Limb (tissue), 2 donors: ENCODE data around the gene HECTD4.
"Not testable (repeated sequence)": the region's sequence is repeated elsewhere in the genome, so short reads cannot be mapped to it uniquely, and the experiment has no call there.

Source experiments
- DNase-seq, 2 donors: peaks; one replicate each; pipeline ENCODE4 v3.0.0-alpha.2; 2016; ENCODE audit errors: extremely low spot score in 2 of 2

The HECTD4 gene, protein sequence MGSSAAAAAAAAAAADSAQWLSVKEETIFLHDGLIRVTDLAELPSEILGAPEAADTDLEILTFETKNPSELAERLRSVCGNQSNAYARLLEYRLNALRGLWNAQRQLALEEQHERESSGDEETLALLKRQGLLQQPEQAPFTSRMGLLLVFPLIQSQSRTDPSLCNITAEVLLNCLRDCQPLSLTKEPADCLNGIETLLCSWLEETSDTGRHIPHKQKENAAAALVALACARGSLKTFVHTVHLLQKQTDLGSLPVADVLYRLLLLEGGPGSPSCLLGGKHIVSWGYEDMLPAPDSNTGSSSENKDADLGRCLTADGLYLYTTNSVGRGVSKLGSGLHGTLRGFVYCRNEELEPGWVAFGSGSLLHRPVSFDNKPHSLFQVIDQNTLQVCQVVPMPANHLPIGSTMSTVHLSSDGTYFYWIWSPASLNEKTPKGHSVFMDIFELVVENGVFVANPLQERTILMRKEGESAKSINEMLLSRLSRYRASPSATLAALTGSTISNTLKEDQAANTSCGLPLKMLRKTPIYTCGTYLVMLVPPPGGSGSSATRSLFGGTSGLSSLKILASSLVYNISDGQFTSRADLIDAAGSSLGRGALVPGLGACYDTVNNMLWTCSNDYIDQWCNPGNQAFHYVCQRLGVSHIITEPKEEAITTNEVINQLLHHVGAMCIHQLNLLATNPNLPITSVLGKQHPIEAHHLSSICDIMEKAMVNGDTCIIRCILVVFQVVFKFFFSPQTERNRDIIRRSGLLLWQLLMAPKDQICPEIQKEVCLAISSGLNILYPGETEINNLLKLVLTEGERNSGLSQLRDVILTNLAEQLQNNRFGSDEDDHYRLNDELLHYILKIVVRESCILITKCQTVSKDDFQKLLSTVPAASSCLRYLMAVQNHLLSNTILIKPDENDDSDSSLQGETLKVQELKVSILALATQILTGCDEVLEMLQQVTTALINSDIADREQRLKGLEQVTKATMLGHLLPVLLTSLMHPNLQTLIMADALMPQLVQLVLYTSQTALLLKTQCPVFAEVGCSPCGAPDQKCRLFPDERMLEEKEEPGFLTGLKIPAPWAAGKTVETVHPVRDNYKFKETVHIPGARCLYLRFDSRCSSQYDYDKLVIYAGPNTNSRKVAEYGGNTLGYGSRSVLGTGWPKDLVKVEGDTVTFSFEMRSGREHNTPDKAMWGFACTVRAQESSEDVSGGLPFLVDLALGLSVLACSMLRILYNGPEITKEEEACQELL (N-terminal part only)

DNA sequence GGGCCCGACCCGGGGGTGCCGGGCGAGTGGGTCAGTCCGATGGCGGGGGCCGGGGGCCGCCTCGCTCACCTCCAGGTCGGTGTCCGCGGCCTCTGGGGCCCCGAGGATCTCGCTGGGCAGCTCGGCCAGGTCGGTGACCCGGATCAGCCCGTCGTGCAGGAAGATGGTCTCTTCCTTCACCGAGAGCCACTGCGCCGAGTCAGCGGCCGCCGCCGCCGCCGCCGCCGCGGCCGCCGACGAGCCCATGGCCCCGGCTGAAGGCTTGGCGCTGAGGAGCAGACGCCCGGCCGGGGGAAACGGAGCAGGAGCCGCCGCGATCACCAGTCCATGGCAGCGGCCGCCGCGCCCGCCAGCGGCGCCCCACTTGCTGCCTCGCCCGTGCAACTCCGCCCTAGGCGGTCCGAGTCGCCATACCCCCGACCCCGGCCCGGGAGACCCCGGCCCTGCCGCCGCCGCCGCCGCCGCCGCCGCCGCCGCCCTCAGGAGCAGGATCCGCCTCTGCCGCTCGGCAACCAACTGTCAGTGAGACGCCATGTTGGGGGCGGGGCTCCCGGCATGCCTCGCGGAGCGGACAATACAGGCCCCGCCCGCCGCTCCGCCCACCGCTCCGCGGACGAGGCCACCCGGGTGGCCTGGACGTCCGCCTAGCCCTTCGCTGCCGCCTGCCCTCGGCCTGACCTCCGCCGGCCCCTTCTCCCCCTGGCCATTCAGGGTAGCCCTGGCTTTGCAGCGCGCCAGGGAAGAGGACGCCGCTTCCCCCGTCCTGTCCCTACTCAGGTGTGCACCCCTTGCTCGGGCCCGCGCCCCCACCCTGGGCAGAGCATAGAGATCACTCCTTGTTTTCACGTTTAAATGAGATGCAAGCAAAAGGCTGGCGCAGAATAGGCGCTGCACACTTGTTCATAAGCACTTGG is at the start of gene HECTD4:
TSS of gene HECTD4 (minus strand) at position 549 of the 914 bp plus-strand sequence. CDS start at position 246, 303 bp downstream.
- DNase-seq, result peak; percentile 94 to 95

DNA sequence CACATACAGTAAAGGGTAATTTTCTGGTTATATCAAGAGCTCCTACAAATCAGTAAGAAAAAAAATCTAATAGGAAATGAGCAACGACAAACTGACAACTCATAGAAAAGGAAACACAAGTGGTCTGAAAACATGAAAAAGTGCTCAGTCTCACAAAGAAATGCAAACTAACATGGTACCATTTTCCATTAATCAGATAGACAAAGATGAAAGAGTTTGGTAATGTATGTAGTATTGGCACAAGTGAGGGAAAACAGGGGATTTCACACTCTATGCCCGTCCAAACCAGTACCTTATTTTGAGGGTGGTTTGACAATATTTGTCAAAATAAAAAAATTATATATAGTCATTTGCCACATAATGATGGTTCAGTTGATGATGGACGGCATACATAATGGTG is 49.7 kb upstream of the HECTD4 start:
- DNase-seq, result no peak

DNA sequence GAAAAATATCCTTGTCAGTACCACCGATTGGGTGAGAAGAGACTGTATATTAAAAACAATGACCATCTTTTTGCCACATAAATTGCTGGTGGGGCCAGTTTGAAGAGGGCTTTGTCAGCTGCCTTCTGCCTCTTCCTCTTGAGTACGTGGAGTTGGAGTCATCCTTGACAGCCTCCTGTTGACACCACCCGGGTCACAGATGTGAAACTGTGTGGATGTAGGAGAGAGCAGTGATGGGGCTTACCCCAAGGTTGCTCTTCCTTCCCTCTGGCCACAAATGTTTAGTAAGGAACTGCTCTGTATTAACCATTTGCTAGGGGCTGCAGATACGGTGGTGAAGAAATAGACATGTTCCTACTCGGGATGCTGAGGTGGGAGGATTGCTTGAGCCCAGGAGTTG is 48.7 kb upstream of the HECTD4 start:
- no peak for DNase-seq

DNA sequence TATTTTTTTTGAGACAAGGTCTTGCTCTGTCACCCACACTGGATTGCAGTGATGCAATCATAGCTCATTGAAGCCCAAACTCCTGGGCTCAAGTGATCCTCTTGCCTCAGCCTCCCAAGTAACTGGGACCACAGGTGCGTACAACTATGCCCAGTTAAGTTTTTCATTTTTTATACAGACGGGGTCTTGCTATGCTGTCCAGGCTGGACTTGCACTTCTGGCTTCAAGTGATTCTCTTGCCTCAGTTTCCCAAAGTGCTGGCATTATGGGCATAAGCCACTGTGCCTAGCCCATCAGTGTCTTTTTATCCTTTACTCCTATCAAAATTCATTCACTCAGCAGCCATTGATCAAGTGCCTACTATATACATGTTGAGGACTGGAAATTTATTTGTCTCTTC is 45.5 kb upstream of the HECTD4 start:
- DNase-seq, result no peak

DNA sequence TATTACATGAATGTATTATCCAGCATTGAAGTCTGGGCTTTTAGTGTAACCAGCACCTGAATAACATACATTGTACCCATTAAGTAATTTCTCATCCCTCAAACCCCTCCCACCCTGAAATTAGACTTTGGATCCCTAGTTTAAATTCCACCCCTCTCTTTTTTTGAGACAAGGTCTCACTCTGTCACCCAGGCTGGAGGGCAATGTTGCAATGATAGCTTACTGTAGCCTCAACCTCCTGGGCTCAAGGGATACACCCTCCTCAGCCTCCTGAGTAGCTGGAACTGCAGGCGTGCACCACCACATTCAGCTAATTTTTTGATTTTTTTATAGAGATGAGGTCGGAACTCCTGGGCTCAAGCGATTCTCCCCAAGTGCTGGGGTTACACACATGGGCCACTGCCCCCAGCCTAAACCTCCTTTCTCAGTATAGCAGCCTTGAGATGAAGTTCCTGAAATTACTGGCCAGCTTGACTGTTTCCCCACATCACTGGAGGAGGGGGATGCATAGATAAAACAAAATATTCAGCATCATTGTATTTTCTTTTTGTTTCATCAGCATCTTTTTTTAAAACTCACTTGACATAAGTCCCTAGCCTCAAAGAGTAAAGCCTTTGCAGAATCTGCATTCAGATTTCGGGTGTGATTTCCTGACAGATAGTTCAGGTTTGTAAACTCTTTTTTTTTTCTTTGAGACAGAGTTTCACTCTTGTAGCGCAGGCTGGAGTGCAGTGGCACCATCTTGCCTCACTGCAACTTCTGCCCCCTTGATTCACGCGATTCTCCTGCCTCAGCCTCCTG is 43.6 kb upstream of the HECTD4 start:
- DNase-seq, result no peak

DNA sequence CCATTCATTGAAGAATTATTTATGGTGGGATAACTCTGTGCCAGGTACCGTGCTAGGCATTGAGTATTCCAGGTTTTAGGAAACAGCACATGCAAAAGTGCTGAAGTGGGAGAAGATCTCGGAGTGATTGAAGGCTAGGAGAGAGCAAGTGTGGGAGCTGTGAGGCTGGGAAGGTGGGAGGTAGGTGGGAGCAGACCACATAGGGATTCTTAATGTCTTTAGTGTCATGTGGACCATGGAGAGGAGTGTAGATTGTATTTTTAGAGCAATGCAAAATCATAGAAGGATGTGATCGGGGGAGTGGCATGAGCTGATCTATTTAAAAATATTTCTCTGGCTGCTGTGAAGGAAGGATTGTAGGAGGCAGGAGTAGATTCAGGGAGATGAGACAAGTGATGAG is 41.9 kb upstream of the HECTD4 start:
- no peak for DNase-seq

DNA sequence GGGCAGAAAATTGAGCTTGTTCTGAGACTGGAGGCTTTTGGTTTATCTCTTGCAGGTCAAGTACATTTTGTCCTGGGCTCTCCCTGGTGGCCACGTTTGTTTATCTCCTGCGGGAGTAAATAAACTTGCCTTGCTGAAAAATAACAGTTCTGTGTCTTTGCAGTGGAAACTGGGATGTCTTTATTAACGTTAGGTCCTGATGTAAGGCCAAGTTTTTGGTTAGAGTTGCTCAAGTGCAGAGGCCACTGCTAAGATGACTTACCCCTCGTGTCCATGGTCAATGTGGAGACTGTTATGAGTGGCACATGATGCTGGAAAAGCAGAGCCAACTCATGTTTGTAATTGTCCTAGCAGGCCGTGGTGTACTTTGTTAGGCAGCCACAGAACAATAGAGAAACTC is 40.3 kb upstream of the HECTD4 start:
- no peak for DNase-seq

DNA sequence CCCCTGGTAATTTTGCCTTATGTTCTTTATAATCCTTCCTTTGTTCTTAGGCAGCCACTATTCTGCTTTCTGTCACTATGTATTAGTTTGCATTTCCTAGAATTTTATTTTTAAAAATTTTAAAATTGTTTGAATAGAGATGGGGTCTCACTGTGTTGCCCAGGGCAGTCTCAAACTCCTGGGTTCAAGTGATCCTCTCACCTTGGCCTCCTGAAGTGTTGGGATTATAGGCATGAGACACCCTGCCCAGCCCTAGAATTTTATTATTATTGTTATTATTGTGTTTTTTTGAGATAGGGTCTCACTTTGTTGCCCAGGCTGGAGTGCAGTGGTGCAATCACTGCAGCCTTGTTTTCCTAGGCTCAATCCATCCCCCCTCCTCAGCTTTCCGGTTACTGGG is 39.1 kb upstream of the HECTD4 start:
- DNase-seq, result no peak

DNA sequence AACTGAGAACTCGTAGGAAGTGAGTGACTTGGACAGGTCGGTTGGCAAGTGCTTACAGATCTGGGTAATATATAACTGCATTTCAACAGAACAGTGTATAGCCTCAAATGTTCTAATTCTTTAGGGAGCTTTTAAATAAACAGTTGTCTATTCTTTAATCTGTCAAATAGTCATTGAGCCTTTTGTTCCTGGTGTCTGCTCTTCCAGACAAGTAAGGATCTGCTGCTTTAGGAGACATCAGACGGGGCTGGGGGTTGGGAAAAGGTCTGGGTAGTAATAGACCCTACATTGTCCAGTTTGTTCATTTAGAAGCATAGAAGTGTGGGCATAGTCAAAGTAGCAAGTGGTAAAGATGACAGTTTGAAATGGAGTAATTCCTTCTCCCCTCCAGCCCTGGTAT is 38.5 kb upstream of the HECTD4 start:
- DNase-seq, result no peak

DNA sequence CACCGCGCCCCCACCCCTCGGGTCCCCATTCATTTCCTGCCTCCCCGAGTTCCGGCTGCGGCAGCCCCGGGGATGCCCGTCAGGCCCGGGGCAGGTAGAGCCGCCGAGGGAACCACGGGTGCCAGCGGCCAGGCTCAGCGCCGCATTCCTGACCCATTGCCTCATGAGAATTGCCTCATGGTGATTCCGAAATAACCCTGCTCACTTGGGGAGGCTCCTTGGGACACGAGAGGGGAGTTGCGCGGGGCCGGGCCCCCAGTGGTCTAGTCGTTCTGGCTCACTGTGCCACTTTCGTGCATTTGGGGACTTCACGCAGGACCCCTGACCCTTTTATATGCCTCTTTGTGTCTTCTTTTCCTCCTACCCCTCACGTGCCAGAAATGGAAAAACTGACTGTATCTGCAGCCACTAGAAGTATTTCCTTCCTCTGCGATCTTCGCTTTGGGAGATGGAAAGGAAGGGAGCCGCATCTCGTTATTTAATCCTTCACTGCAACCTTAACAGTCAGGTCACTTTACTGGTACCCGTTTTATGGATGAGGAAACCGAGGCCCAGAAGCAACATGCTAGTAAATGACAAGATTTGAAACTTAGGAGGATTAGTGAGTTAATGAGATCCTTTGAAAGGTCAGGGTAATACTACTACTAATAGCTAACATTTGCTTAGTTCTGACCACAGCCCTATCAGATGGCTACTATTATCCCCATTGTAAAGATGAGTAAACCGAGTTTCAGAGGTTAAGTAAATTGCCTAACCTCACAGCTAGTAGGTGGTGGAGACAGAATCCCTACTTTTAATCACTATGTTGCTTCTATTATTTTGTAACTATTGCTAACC is 37.3 kb upstream of the HECTD4 start:
- DNase-seq, result peak; percentile 18 to 74

DNA sequence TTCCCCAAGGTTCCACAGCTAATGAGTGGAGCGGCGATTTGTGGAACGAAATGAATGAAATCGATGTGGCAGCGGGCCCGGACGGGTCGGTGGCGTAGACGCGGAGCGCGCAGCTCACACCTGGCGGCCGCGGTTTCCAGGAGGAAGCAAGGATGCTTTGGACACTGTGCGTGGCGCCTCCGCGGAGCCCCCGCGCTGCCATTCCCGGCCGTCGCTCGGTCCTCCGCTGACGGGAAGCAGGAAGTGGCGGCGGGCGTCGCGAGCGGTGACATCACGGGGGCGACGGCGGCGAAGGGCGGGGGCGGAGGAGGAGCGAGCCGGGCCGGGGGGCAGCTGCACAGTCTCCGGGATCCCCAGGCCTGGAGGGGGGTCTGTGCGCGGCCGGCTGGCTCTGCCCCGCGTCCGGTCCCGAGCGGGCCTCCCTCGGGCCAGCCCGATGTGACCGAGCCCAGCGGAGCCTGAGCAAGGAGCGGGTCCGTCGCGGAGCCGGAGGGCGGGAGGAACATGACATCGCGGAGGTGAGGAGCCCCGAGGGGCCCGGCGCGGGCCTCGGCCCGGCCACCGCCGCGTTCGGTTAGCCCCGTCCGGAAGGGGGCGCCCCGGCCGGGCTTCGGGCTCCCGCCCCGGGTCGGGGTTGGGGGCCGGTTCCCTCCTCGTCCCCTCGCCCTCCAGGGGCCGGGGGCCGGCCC is 36.5 kb upstream of the HECTD4 start, which contains the start of gene PTPN11:
TSS of gene PTPN11 (plus strand) at position 340 of the 689 bp plus-strand sequence. CDS start at position 505, 165 bp downstream.
- peak; percentile 77 to 98 for DNase-seq

DNA sequence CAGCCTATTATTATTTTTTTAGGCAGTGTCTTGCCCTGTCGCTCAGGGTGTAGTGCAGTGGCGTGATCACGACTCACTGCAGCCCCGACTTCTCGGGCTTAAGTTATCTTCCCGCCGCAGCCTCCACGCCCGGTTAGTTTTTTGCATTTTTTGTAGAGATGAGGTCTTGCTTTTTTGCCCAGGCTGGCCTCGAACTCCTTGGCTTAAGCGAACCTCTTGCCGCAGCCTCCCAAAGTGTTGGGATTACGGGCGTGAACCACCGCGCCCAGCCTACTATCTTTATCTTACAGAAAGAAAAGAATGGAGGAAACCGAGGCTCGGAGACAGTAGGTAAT is 36.0 kb upstream of the HECTD4 start:
- no peak for DNase-seq

DNA sequence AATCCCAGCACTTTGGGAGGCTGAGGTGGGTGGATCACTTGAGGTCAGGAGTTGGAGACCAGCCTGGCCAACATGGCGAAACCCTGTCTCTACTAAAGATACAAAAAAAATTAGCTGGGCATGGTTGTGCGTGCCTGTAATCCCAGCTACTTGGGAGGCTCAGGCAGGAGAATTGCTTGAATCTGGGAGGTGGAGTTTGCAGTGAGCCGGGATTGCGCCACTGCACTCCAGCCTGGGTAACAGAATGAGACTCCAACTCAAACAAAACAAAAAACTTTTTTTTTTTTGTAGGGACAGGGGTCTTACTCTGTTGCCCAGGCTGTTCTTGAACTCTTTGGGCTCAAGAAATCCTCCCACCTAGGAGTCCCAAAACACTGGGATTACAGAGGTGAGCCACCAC is 33.2 kb upstream of the HECTD4 start:
- not testable (repeated sequence) for DNase-seq

DNA sequence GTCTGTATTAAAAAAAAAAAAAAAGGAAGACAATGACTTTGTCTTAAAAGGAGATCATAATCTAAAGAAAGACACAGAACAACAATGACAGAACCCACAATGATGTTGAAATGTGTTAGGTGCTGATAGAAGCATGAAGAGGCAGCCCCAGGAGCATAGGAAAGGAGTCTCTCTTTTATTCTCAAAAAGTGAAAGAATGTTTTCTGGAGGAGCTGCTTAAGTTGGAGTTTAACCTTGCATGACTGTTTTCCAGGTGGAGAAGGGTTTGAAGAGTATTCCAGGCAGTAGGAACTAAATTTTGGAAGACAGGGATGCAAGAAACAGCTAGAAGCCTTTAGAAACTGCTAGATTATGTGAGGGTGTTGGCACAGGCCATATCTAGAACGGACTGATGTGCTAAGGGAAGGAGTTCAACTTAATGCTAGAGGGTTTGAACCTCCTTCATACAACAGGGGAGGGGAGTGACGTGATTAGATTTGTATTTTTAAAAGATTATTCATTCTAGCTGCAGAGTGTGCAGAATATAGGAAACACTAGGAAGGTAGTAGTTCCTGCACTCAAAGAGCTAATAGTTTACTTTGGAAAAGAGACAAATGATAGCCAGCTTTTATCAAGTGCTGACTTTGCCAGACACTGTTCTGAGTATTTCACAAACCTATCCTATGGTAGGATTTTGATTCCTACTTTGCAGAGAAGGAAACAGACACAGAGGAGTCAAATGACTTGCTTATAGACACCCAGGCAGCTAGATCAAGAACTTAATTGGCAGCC is 31.8 kb upstream of the HECTD4 start:
- no peak for DNase-seq

DNA sequence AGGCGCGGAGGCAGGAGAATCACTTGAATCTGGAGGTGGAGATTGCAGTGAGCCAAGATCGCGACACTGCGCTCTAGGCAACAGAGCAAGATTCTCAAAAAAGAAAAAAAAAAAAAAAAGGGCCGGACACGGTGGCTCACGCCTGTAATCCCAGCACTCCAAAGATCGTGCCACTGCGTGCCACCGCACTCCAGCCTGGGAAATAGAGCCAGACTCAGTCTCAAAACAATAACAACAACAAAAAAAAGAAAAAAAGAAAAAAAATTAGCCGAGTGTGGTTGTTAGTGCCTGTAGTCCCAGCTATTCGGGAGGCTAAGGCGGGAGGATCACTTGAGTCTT is 27.6 kb upstream of the HECTD4 start:
- DNase-seq, result no peak

DNA sequence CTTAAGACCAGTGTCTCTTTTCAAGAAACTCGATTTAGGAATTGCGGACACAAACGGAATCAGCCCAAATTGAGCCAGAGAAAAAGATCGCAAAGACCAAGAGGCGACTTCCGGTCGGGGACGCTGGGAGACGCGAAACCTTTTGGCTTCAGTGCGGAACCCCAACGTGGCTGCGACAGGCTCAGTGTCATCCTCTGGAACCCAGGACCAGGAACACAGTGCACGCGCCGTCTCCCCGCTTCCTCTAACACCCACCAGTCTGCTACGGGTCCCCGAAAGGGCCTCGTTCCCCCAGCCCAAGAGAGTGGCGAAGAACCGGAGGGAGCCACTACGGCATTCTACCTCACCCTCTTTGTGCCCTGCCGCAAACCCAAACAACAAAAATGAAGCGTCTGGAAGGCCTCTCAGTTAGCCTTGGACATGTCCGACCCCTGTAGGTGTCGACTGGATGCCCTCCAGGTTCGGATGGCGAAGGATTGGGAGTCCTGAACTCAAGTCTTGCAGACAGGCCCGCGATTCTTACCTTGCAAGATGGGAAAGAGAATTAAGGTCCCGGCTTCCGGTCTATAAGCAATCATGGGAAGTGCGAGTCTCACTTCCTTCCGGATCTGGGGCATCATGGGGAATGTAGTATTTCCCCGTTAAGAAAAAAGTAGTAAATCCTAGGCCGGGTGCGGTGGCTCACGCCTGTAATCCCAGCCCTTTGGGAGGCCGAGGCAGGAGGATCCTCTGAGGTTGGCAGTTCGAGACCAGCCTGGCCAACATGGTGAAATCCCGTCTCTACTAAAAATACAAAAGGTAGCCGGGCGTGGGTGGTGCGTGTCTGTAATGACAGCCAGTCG is 27.1 kb upstream of the HECTD4 start, which contains the start of gene RPL6:
TSS of gene RPL6 (minus strand) at position 542 of the 842 bp plus-strand sequence. CDS start 949 bp downstream, outside the sequence.
- DNase-seq, result peak; percentile 86 to 93

DNA sequence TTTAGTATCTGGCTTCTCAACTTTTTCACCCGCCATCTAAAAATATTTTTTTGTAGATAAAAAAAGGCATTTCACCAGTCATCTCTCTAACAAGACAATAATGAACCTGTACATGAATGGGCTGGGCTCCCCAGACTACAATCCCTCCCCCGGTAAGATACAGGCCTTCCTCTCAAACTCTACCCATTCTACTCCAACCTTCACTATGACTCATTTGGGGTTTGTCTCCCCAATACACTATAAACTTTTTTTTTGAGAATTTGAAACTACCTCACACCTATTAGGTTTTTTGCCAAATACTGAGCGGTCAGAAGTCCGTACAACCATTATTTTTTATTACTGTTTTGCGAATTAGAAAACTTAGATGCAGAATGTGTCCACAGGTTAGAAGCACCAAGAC is 26.4 kb upstream of the HECTD4 start:
- no peak for DNase-seq
